Prostate gland (tissue), 2 donors: Measurements from ENCODE around the gene DDX39B.

Experiments used
- POLR2A ChIP-seq: fragments of 450-650 bp; IDR thresholded peaks from one replicate; pipeline ENCODE4 v1.6.1; 2016; ENCODE audit warnings: antibody characterized with exemption, mild to moderate bottlenecking
- POLR2AphosphoS5 ChIP-seq: sonication (generic); formaldehyde crosslinking; IDR thresholded peaks from one replicate; pipeline ENCODE4 v1.6.1; 2017; ENCODE audit warnings: antibody characterized with exemption
- TF ChIP-seq, protein P1 (sequence below), 4 experiments: fragments of 200-600 bp in 2 of 4; fragments of 450-650 bp in 2 of 4; sonication (generic) in 2 of 4; IDR thresholded peaks; 1 replicate in 3 of 4; 2 replicates in 1 of 4; pipeline ENCODE4 v1.5.1; 2016 to 2019; ENCODE audit warnings: antibody characterized with exemption in 4 of 4, mild to moderate bottlenecking in 2 of 4, moderate library complexity in 2 of 4

DNA sequence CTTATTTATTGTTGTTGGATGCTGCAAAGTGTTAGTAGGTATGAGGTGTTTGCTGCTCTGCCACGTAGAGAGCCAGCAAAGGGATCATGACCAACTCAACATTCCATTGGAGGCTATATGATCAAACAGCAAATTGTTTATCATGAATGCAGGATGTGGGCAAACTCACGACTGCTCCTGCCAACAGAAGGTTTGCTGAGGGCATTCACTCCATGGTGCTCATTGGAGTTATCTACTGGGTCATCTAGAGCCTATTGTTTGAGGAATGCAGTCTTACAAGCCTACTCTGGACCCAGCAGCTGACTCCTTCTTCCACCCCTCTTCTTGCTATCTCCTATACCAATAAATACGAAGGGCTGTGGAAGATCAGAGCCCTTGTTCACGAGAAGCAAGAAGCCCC is 31.8 kb downstream of the DDX39B start:
- TF ChIP-seq, protein P1, sequence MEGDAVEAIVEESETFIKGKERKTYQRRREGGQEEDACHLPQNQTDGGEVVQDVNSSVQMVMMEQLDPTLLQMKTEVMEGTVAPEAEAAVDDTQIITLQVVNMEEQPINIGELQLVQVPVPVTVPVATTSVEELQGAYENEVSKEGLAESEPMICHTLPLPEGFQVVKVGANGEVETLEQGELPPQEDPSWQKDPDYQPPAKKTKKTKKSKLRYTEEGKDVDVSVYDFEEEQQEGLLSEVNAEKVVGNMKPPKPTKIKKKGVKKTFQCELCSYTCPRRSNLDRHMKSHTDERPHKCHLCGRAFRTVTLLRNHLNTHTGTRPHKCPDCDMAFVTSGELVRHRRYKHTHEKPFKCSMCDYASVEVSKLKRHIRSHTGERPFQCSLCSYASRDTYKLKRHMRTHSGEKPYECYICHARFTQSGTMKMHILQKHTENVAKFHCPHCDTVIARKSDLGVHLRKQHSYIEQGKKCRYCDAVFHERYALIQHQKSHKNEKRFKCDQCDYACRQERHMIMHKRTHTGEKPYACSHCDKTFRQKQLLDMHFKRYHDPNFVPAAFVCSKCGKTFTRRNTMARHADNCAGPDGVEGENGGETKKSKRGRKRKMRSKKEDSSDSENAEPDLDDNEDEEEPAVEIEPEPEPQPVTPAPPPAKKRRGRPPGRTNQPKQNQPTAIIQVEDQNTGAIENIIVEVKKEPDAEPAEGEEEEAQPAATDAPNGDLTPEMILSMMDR (IDR thresholded peaks at IDR 0.05): no peak
- no peak for TF ChIP-seq POLR2A
- no peak for TF ChIP-seq POLR2AphosphoS5
